MV-4-11 (cell line): Measurements from ENCODE around the gene ETS2.

Source experiments
- DNase-seq: peaks from one replicate; lab custom pipeline; 2025; lab: John Stamatoyannopoulos, UW

Gene ETS2

DNA sequence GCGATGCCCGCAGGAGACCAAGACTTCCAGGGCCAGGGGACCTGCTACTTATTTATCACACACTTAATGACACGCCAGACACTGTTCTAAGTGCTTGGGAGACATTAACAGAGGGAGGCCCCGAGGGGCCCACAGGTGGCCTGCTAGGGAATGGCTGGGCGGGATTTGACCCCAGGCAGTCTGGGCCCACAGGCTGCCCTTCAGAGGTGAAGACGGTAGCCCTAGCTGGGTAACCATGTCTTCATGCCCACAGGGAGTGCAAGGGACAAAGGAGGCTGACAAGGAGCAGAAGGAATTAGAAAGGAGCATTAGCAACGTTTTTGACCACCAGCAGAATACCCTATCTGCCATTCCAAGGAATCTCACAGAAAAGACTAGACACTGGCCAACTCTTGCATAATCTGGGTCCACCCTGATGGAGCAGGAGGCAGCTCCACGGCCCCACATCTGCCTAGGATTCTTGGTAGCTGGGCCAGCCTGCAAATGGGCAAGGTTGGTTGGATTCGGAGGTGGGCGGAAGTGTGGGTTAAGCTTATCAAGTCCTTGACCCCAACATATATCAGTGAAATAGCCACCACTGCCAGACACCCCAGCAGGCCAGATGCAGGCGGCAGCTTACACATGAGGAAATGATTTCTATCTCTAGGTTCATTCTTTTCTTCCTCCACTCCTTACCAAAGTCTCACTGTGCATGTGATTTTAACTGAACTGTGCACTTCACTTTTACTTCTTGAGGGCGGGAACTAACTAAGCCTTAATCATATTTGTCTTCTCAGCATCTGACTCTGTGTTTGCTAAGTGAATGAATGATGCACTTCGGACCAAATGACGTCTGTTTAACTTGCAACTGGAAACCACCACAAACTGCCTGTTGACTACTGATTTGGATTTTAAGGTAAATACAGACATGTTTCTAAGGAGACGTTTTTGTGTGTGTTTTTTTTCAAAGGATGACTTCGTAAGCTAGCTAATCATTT, 3.4 kb upstream of the ETS2 start:
- no peak for DNase-seq

DNA sequence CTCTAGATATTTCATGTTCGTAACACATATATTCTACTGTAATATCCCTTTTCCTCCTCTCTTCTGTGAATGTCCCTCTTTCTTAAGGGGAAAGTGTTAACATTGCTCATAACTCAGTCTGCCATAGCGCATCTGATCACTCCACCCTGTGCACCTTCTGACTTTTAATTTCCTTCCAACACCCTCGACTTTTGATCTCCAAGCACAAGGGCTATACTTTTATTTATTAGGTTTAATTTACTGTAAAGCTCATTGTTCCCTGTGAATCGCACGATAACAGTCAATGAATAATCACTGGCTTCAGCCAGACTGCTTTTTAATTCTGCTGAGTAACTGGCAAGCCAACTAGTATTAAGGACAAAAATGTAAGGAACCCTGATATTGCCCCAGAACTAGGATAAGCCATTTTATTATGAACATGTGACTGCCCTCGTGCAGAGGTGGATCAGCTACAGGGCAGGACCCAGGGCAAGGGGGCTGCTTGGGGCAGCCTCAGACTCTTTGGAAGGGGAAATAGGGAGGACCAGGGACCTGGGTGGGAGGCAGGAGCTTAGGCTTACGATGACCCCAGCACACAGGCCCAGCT, 2.6 kb upstream of the ETS2 start:
- no peak for DNase-seq

- DNase-seq, result peak; percentile 51
These were observed 1.5 kb upstream of the ETS2 start for GRCh38 chr21:38804030-38804788.

GRCh38 chr21:38804789-38805327, 871 bp upstream of the ETS2 start:
- peak; percentile 56 for DNase-seq

GRCh38 chr21:38806153-38806941, 618 bp downstream of the ETS2 start:
- no peak for DNase-seq

DNA sequence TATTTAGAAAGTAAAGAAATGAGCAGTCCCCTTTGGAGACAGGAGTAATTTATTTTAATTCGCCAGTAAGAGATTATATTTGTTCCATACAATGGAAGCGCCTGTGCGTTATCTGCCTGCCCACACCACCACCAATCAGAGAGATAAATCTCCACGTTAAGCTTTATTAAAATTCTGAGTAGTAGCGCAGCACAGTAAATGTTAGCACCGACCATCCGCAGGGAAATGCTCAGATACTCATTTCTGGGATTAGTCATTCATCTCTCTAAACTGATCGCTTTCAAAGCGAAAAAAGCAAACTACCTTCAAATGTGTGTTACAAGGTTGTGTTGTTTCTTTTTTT, 1.2 kb downstream of the ETS2 start:
- DNase-seq, result no peak

GRCh38 chr21:38807441-38807871, 1.7 kb downstream of the ETS2 start:
- DNase-seq, result no peak

DNA sequence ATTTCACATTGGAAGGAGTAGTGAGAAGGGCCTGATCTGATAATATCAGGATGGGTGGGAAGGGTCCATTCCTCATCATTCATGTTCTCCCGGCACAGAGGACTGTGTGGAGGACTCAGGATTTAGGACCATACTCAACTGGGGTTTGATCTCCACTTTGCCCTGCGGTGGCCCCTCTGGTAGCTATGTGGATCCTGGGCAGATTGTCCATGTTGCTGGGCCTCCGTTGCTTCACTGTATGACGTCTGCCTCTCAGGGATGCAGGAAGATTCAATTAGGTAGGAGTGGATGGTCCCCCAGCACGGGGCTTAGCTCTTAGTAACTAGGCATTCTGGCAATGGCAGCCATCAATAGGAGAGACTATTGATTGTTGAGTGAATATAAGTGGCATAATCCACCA, 2.3 kb downstream of the ETS2 start:
- DNase-seq, result no peak

DNA sequence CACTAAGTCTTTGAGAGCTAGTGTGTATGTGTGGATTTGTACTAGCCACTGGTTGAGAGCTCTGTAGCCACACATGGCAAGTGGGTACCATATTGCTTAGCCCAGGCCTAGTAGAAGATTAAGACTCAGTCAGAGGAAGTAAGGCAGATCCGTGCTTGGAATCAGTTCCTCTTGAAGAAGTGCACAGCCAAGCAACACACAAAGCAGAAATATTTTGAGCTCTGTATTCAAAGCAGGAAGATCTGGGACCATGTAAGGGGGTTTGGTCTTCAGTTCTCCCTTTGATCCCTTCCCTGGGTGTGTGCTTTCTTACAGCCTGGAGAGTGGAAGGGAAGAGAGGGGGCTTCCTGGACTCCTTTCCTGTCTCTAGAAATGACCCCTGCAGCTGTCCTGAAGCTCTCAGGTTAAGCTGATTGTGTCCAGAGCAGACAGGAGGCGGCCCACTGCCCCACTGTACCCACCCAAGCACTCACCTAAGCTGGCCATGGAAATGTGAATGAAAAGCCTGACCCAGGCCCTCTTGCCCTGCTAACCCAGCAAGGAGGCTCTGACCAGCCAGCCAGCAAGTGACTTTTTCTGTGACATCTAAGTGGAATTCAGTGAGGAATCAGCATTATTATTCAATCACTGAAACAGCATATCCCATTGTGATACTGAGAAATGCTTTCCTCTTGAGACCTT, 3.6 kb downstream of the ETS2 start:
- peak; percentile 92 for DNase-seq

DNA sequence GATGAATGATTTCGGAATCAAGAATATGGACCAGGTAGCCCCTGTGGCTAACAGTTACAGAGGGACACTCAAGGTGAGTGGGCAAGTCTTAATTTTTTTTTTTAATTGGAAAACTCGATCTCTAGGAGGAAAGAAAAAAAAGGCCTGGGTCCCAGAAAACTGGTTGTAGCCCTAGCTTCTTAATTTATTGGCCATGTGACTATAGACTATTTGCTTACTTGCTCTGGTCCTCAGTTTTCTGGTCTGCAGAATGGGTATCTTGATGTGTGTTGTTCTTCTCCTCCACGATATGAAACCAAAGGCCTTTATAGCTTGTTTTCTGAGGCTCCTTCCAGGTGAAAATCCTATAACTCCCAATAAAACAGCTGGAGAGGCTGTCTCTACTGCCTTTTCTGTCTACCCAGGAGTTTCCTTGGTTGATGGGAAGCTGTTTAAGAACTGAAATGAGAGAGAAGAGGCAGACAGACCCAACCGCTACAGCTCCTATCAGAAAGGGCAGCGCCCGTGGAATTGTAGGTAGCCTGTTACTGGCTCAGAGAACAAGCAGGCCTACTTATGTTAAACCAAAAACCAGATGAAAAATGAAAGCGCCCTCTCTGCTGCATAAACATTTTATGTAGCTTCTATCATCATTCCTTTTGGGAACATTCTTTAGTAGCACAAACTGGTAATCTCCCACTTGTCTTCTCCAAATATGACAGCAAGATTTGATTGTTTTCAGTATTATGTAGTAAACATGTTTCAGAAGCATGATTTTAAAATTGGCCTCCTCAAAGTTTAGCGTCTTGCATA, 4.5 kb downstream of the ETS2 start:
- DNase-seq, result no peak

- DNase-seq, result no peak
These were observed 5.1 kb downstream of the ETS2 start for GRCh38 chr21:38810826-38811164.

DNA sequence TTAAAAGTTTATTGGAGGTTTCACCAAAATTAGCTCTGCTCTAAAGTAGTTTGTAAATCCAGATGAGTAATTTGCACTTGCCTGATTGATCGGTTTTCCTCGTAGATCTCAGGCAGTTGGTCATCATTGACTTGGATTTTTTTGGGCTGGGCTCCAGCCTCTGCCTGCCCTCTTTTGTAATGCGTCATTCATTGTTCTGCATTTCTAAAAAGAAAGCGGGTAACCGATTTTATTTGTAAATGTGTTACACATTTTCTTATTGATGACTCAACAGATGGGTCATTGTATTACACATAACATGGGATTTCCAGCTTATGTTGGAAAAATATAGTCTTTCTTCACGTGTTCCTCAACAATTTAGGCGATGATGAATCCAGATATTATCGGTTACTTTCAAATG, 5.5 kb downstream of the ETS2 start:
- no peak for DNase-seq

DNA sequence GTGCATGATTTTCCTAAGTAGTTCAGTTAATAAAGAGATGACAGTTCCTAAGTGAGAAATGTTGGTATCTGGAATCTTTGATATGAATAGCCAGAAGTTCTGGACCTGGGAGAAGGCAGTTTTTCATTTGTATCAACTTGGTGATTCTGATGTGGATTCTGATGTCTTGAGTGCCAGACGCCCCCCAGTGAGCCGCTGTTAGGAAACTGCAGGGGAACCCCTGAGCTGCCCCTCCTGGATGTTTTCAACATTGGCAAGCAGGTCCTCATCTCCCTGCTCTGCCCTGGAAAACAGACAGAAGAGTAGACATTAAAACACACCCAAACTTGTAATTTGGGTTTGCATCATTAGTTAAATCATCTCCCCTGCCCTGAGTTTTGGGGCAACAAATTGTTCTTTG, 7.4 kb downstream of the ETS2 start:
- no peak for DNase-seq

- no peak for DNase-seq
These were observed 7.8 kb downstream of the ETS2 start for GRCh38 chr21:38813547-38813946.

- no peak for DNase-seq
These were observed 8.7 kb downstream of the ETS2 start for GRCh38 chr21:38814126-38815059.

DNA sequence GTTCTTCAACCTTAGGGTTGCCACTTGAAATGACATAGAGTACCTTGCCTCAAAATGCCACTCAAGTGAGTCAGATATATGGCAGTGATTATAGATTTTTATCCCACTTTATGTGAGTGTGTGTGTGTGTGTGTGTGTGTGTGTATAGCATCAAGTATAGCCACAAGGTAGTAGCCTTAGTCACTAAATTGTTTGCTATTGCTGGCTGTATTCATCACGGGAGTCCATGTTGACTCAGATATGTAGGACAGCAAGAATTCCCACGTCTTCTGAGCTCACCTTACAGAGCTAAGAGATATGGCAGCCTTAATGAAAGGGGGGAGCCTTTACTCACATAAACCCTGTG, 9.3 kb downstream of the ETS2 start:
- no peak for DNase-seq

GRCh38 chr21:38816400-38816977, 10.8 kb downstream of the ETS2 start:
- no peak for DNase-seq

- DNase-seq, result no peak
These were observed 11.9 kb downstream of the ETS2 start for GRCh38 chr21:38817371-38818324.
